Progenitor cell of endocrine pancreas (in vitro differentiated cells): ENCODE data around the gene OGA. TPM values are rescaled to one million over a fixed set of nuclear protein-coding genes. Genes with fewer than 3 reads are reported as not detected.

Experiments used
- DNase-seq: peaks from one replicate; pipeline ENCODE4 v3.0.0; 2021; ENCODE audit warnings: low spot score; ENCODE audit not compliant: unreplicated experiment
- H3K27ac Mint-ChIP-seq: 2 replicates; pipeline ENCODE4 v1.8.0; 2021; ENCODE audit warnings: mild to moderate bottlenecking, moderate library complexity, mixed read lengths
- H3K27me3 Mint-ChIP-seq: 2 replicates; pipeline ENCODE4 v1.8.0; 2021; ENCODE audit warnings: mixed read lengths
- H3K36me3 Mint-ChIP-seq: 2 replicates; pipeline ENCODE4 v1.8.0; 2022; ENCODE audit warnings: mixed read lengths; ENCODE audit not compliant: insufficient read depth
- H3K4me1 Mint-ChIP-seq: 2 replicates; pipeline ENCODE4 v1.8.0; 2021; ENCODE audit warnings: low read depth, mixed read lengths
- H3K4me3 Mint-ChIP-seq: 2 replicates; pipeline ENCODE4 v1.8.0; 2021; ENCODE audit warnings: low read depth, mild to moderate bottlenecking, moderate library complexity, mixed read lengths
- H3K9me3 Mint-ChIP-seq: 2 replicates; pipeline ENCODE4 v1.8.0; 2021; ENCODE audit warnings: low read depth, mixed read lengths
- CTCF ChIP-seq: fragments of 200-600 bp; sonication (generic); IDR thresholded peaks from one replicate; pipeline ENCODE4 v1.5.0; 2021; ENCODE audit warnings: antibody characterized with exemption, mild to moderate bottlenecking; ENCODE audit not compliant: unreplicated experiment
- total RNA-seq: library from RNA; stranded (reverse); gene quantifications from 2 replicates; pipeline ENCODE4 v1.2.1, GENCODE V29; 2021

OGA gene
- total RNA-seq, 1 donor from 2014 or later: 148 TPM

- H3K36me3 Mint-ChIP-seq: no peaks in the 10 kb centered on the region
- H3K4me3 Mint-ChIP-seq: no peak overlapping the region
- H3K27me3 Mint-ChIP-seq: peaks cover 73% of the 10 kb centered on the region
- peaks cover 4% of the 10 kb centered on the region for H3K4me1 Mint-ChIP-seq
- TF ChIP-seq CTCF: no peak
- no peaks in the 10 kb centered on the region for H3K9me3 Mint-ChIP-seq
- no peak overlapping the region for H3K27ac Mint-ChIP-seq
- no peak for DNase-seq
These were observed 46.0 kb downstream of the OGA start for GRCh38 chr10:101772017-101772894.

GRCh38 chr10:101771380-101771779 is 46.9 kb downstream of the OGA start:
- Mint-ChIP-seq H3K36me3 (no peaks in the 10 kb centered on the region), H3K9me3 (no peaks in the 10 kb centered on the region), H3K4me1 (peaks cover 6% of the 10 kb centered on the region), H3K27me3 (peaks cover 74% of the 10 kb centered on the region), H3K27ac (no peak overlapping the region), H3K4me3 (no peak overlapping the region)
- DNase-seq: no peak
- TF ChIP-seq CTCF: no peak

- H3K4me3 Mint-ChIP-seq: no peak overlapping the region
- no peaks in the 10 kb centered on the region for H3K36me3 Mint-ChIP-seq
- no peaks in the 10 kb centered on the region for H3K9me3 Mint-ChIP-seq
- DNase-seq: no peak
- TF ChIP-seq CTCF: no peak
- H3K27me3 Mint-ChIP-seq: peaks cover 81% of the 10 kb centered on the region
- no peak overlapping the region for H3K27ac Mint-ChIP-seq
- H3K4me1 Mint-ChIP-seq: peaks cover 6% of the 10 kb centered on the region
These were observed 47.7 kb downstream of the OGA start for GRCh38 chr10:101770331-101771215.

GRCh38 chr10:101769541-101770180 is 48.6 kb downstream of the OGA start:
- Mint-ChIP-seq H3K4me1 (peaks cover 6% of the 10 kb centered on the region), H3K9me3 (no peaks in the 10 kb centered on the region), H3K27ac (no peak overlapping the region), H3K36me3 (no peaks in the 10 kb centered on the region), H3K27me3 (peaks cover 84% of the 10 kb centered on the region), H3K4me3 (no peak overlapping the region)
- TF ChIP-seq CTCF: no peak
- DNase-seq: no peak

GRCh38 chr10:101768791-101769170 is 49.5 kb downstream of the OGA start:
- H3K36me3 Mint-ChIP-seq: no peaks in the 10 kb centered on the region
- no peak overlapping the region for H3K27ac Mint-ChIP-seq
- peaks cover 6% of the 10 kb centered on the region for H3K4me1 Mint-ChIP-seq
- no peak for DNase-seq
- H3K27me3 Mint-ChIP-seq: peaks cover 80% of the 10 kb centered on the region
- no peak overlapping the region for H3K4me3 Mint-ChIP-seq
- TF ChIP-seq CTCF: no peak
- no peaks in the 10 kb centered on the region for H3K9me3 Mint-ChIP-seq
